Endothelial cell (in vitro differentiated cells): ENCODE measurements around the gene RIN3. TPM values are rescaled to one million over a fixed set of nuclear protein-coding genes. Genes with fewer than 3 reads are reported as not detected.

Experiments used
- DNase-seq: peaks from one replicate; pipeline ENCODE4 v3.0.0; 2021; ENCODE audit warnings: low spot score
- H3K27ac Mint-ChIP-seq: one replicate; pipeline ENCODE4 v1.8.0; 2021; ENCODE audit warnings: mixed read lengths, inconsistent platforms; ENCODE audit not compliant: unreplicated experiment
- H3K27me3 Mint-ChIP-seq: one replicate; pipeline ENCODE4 v1.8.0; 2021; ENCODE audit warnings: mild to moderate bottlenecking, moderate library complexity, mixed read lengths, inconsistent platforms; ENCODE audit not compliant: unreplicated experiment
- H3K36me3 Mint-ChIP-seq: one replicate; pipeline ENCODE4 v1.8.0; 2021; ENCODE audit warnings: mild to moderate bottlenecking, low read depth, mixed read lengths, inconsistent platforms; ENCODE audit not compliant: unreplicated experiment
- H3K4me1 Mint-ChIP-seq: one replicate; pipeline ENCODE4 v1.8.0; 2021; ENCODE audit warnings: mild to moderate bottlenecking, mixed read lengths, inconsistent platforms; ENCODE audit not compliant: unreplicated experiment
- H3K4me3 Mint-ChIP-seq: one replicate; pipeline ENCODE4 v1.8.0; 2021; ENCODE audit warnings: mild to moderate bottlenecking, mixed read lengths, inconsistent platforms; ENCODE audit not compliant: unreplicated experiment
- H3K9me3 Mint-ChIP-seq: one replicate; pipeline ENCODE4 v1.8.0; 2021; ENCODE audit warnings: mixed read lengths, inconsistent platforms; ENCODE audit not compliant: unreplicated experiment
- CTCF ChIP-seq: fragments of 200-600 bp; sonication (generic); IDR thresholded peaks from one replicate; pipeline ENCODE4 v1.5.0; 2021; ENCODE audit warnings: antibody characterized with exemption; ENCODE audit not compliant: unreplicated experiment
- total RNA-seq: library from RNA; stranded (reverse); fragmentation: NEBNext Ultra II Directional; extraction: Animal tissue kit (Norgen Biotek cat#: 25700); gene quantifications from one replicate; pipeline ENCODE4 v1.2.1, GENCODE V29; 2021; ENCODE audit not compliant: unreplicated experiment

Gene RIN3
- total RNA-seq, 1 donor from 2014 or later, result 25.8 TPM

- H3K4me3 Mint-ChIP-seq, result no peak overlapping the region
- H3K27ac Mint-ChIP-seq, result no peak overlapping the region
- no peak for TF ChIP-seq CTCF
These were observed 7.5 kb downstream of the RIN3 start for GRCh38 chr14:92521058-92521415.

GRCh38 chr14:92523752-92524151 lies 10.2 kb downstream of the RIN3 start:
- H3K4me3 Mint-ChIP-seq, result no peak overlapping the region
- no peak for TF ChIP-seq CTCF
- peaks cover 5% of the 10 kb centered on the region for H3K36me3 Mint-ChIP-seq
- no peaks in the 10 kb centered on the region for H3K4me1 Mint-ChIP-seq
- no peak for DNase-seq
- peaks cover 9% of the 10 kb centered on the region for H3K27me3 Mint-ChIP-seq
- no peaks in the 10 kb centered on the region for H3K9me3 Mint-ChIP-seq
- no peak overlapping the region for H3K27ac Mint-ChIP-seq

More at GRCh38 chr14:92521058-92521415, 7.5 kb downstream of the RIN3 start:
- Mint-ChIP-seq H3K9me3 (no peaks in the 10 kb centered on the region), H3K4me1 (peaks cover 4% of the 10 kb centered on the region), H3K36me3 (peaks cover 11% of the 10 kb centered on the region), H3K27me3 (peaks cover 5% of the 10 kb centered on the region)
- no peak for DNase-seq

- H3K27ac Mint-ChIP-seq, result no peak overlapping the region
- peaks cover 5% of the 10 kb centered on the region for H3K36me3 Mint-ChIP-seq
- H3K4me1 Mint-ChIP-seq, result no peaks in the 10 kb centered on the region
- DNase-seq, result no peak
- no peak overlapping the region for H3K4me3 Mint-ChIP-seq
- H3K27me3 Mint-ChIP-seq, result peaks cover 9% of the 10 kb centered on the region
- H3K9me3 Mint-ChIP-seq, result no peaks in the 10 kb centered on the region
- TF ChIP-seq CTCF, result no peak
These were observed 11.1 kb downstream of the RIN3 start for GRCh38 chr14:92524602-92525185.

- no peak for DNase-seq
- Mint-ChIP-seq H3K27ac (no peak overlapping the region), H3K9me3 (no peaks in the 10 kb centered on the region), H3K36me3 (peaks cover 9% of the 10 kb centered on the region), H3K4me1 (no peaks in the 10 kb centered on the region), H3K4me3 (no peak overlapping the region), H3K27me3 (peaks cover 9% of the 10 kb centered on the region)
- no peak for TF ChIP-seq CTCF
These were observed 11.9 kb downstream of the RIN3 start for GRCh38 chr14:92525322-92526095.

- Mint-ChIP-seq H3K27ac (no peak overlapping the region), H3K4me1 (no peaks in the 10 kb centered on the region), H3K27me3 (peaks cover 7% of the 10 kb centered on the region), H3K4me3 (no peak overlapping the region), H3K36me3 (peaks cover 4% of the 10 kb centered on the region), H3K9me3 (no peaks in the 10 kb centered on the region)
- DNase-seq, result no peak
- TF ChIP-seq CTCF, result no peak
These were observed 14.1 kb downstream of the RIN3 start for GRCh38 chr14:92527721-92528120.
